Activated CD8-positive, alpha-beta memory T cell treated with anti-CD3 and anti-CD28 coated beads, Interleukin-2, amount 50 U/mL, for 48 hours (primary cell): ENCODE measurements around the gene ELAVL1.
"Not testable (repeated sequence)": the region's sequence is repeated elsewhere in the genome, so short reads cannot be mapped to it uniquely, and the experiment has no call there.

Experiments used
- DNase-seq: peaks from one replicate; pipeline ENCODE4 v3.0.0-alpha.2; 2020

ELAVL1 gene

DNA sequence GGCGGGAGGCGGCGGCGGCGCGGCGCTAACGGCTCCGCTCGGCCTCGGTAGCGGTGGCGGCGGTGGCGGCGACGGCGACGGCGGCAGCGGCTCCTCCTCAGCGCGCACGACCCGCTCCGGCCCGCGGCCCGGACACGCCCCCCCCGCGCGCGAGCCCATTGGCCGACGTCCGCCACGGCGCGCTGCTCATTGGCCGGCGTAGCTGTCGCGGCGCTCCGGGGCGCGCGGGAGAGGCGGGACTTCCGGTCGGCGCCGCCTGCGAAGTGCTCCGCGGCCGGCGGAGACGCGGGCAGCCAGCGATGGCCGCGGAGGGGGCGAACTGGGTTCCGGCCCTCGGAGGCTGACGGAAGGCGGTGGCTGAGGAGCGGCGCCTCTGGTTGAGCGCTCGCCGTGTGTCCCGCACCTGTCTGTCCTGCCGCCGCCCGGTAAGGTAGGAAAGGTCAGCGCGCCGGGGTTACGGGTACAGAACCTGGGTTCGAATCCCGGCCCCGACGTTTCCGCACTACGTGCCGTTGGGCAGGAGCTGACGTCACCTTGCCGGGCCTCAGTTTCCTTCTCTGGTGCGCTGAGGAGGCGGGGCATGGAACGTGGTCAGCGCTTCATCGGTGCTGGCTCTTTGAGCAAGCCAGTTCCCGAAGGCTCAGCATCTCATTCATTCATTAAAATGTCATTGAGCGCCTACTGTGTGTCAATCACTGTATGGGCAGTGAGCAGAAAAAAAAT, at the start of gene ELAVL1:
TSS of gene ELAVL1 (minus strand) at position 108 of the 723 bp plus-strand sequence. CDS start 13,826 bp downstream, outside the sequence.
- DNase-seq: peak; percentile 94

DNA sequence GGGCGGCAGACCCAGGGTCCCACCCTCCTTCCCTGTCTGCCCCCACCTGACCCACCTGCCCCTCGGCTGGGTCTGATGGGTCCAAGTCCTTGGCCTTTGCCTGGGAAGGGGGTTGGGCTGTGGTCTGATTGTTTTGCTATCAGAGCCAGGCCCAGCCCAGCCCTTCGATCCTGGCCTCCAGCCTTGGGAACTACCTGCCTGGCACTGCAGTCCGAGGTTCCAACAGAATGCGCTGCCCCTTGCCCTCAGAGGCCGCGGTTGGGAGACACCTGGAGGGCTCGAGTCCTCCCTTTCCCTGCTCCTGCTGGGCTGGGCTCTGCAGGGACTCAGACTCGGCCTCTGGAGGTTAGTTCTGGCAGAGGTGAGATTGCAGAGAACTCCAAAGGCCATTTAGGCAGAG, 48.7 kb upstream of the ELAVL1 start:
- no peak for DNase-seq

GRCh38 chr19:8052464-8052859, 47.0 kb upstream of the ELAVL1 start, which contains the start of gene CCL25:
Gene CCL25 (plus strand): TSS chr19:8052760. CDS start chr19:8053050, 290 bp downstream.
- DNase-seq: no peak

GRCh38 chr19:8050274-8051096, 45.0 kb upstream of the ELAVL1 start:
- DNase-seq: peak; percentile 97

GRCh38 chr19:8046569-8047165, 41.2 kb upstream of the ELAVL1 start:
- DNase-seq: no peak

DNA sequence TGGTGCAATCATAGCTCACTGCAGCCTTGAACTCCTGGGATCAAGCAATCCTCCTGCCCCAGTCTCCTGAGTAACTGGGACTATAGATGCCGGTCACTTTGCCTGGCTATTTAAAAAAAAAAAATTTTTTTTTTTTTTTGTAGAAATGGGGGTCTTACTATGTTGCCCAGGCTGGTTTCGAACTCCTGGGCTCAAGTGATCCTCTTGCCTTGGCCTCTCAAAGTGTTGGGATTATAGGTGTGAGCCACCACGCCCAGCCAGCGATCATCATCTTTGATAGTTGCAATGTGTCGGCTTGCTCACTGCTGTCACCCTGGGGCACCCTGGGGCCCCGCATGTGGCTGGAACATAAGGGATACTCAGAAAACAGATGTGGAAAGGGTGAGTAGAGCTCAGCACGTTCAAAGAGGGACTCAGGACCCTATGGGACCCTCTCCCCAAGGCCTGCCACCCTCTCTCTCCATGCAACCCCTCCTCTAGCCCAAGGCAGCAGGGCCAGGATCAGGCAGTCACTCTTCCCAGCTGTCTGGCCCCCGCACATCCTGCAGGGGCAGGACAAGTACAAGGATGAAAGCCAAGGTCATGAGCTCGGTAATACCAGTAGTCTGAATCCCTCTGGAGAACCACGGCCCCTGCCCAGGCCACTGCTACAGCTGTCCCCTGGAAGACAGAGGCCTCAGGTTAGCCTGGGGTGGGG, 40.6 kb upstream of the ELAVL1 start:
- DNase-seq: no peak

DNA sequence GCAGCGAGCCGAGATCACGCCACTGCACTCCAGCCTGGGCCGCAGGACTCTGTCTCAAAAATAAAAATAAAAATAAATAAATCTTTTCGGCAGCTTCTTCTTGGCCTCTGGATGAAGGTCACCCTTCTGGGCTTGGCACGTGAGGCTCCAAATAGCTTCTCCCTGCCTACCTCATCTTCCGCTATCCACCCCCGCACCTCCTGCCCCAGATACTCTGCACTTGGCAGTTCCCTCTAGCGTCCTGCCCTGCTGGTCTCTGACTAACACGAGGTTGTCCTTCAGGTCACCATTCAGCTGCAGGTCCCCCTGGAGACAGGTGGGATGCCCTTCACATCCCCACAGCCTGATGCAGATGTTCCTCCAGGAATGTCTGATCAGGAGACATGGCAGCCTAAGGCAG, 38.6 kb upstream of the ELAVL1 start:
- DNase-seq: no peak

GRCh38 chr19:8042900-8043299, 37.5 kb upstream of the ELAVL1 start:
- DNase-seq: no peak

GRCh38 chr19:8041531-8041931, 36.1 kb upstream of the ELAVL1 start:
- no peak for DNase-seq

DNA sequence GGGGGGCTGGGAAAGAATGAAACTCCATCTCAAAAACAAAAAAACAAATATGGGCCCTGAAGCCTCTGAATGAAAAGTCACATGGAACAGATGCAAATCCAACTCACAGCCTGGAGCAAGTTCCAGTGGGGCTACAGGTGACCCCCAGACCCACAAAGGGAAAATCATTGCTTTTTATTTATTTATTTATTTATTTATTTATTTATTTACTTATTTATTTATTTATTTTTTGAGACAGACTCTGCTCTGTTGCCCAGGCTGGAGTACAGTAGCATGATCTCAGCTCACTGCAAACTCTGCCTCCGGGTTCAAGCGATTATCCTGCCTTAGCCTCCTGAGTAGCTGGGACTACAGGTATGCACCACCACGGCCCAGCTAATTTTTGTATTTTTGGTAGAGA, 33.8 kb upstream of the ELAVL1 start:
- no peak for DNase-seq

DNA sequence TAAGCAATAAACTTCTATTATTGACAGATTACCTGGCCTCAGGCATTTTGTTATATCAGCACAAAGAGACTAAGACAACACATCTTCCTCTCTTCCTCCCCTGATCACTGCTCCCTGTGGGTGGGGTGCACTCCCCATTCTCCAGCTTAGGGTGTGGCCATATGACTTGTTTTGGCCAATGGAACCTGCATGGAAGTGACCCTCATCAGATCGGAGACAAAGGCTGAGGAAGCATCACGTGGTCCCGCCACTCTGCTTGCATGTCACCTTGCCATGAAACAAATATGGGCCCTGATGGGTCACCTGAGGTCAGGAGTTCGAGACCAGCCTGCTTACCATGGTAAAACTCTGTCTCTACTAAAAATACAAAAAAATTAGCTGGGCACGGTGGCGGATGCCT, 33.4 kb upstream of the ELAVL1 start:
- no peak for DNase-seq

- no peak for DNase-seq
These were observed 31.1 kb upstream of the ELAVL1 start for GRCh38 chr19:8036434-8037099.

- no peak for DNase-seq
These were observed 28.7 kb upstream of the ELAVL1 start for GRCh38 chr19:8034178-8034525.

GRCh38 chr19:8033287-8034177, 28.1 kb upstream of the ELAVL1 start:
- not testable (repeated sequence) for DNase-seq

GRCh38 chr19:8030960-8031359, 25.5 kb upstream of the ELAVL1 start:
- no peak for DNase-seq

DNA sequence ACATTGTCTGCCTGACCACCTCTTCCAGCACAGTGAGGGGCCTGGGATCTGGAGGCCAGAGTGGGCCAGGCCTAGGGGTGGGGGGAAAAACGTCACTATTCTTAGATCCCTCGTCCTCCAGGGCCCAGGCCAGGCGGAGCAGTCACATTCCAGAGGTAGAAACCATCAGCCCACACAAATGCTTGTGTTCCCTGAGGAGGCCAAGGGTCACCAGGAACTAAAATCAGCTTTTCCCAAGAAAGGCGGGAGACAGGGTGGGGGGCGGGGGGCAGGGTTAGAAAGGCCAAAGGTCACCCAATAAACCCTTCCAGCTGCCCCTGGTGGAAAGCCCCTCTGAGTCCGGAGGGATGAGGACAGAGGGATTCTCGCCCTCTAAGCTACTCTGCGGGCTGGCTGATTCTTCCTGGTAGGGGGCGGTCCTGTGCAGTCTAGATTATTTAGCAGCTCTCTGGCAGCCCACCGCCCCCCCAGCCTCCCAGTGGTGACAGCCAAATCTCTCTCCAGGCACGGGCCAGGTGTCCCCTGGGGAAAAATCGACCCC, 23.6 kb upstream of the ELAVL1 start:
- no peak for DNase-seq

DNA sequence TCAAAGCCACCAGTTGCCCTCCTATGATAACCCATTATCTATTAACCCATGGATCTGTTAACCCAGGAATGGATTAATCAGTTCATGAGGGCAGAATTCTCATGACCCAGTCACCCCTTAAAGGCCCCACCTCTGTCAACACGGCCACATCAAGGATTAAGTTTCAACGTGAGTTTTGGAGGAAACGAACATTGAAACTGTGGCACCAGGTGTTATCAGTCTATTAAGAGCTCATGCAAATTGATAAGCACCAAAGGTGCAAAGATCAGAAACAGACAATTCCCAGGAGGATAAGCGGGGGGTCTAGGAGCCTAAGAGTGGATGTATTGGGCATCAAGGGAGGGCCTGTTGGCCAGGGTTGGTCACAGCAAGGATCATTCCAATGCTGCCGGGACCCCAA, 19.9 kb upstream of the ELAVL1 start:
- DNase-seq: no peak

GRCh38 chr19:8024256-8024655, 18.8 kb upstream of the ELAVL1 start:
- DNase-seq: not testable (repeated sequence)

DNA sequence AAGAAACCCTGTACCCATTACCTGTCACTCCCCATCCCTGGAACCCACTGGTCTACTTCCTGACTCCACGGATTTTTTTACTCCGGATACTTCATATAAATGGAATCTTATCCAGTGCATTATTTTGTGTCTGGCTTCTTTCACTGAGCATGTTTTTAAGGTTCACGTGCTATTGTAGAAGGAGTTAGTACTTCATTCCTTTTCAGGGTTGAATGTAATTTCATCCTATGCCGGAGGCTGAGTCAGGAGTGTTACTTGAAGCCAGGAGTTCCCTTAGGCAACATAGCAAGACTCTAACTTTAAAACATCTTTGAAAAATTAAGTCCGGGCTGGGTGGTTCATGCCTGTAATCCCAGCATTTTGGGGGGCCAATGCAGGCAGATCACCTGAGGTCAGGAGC, 17.9 kb upstream of the ELAVL1 start:
- DNase-seq: no peak

DNA sequence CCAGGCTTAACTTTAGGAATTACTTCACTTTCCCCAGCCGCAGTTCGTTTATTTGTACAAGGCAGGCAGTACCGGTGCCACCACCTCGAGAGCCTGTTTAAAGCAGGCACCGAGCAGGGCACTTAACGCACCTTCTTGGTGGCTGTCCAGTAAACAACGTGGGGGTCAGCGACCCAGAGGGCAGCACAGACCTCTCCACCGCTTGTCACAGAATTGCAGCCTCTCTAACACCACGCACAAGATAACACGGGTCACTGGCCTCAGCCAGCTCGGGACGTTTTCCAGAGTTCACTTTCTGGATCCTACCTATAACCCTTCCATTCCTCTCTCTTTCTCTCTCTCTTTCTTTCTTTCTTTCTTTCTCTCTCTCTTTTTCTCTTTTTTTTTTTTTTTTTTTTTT, 16.8 kb upstream of the ELAVL1 start:
- DNase-seq: no peak

DNA sequence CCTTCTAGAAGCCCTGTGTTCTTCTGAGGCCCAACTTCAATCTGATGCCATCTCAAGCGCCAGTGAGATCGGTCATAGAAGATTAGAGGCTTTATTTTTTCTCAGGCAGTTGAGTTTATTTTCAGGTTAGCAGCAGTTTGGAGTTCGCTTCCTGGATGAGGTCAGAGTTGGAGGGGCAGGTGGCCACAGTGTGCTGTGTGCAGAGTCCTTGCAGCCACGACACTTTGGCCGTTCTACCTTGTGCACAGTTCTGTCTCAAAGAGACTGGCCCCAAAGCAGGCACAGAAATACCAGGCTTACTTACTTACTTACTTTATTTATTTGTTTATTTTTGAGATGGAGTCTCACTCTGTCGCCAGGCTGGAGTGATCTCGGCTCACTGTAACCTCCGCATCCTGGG, 15.9 kb upstream of the ELAVL1 start:
- no peak for DNase-seq
